Activated B cell treated with CpG ODN at 0.5 μM for 24 hours (primary cell): Measurements from ENCODE around the gene TMEM63B. TPM values are rescaled to one million over a fixed set of nuclear protein-coding genes. Genes with fewer than 3 reads are reported as not detected.
"Not testable (repeated sequence)": the region's sequence is repeated elsewhere in the genome, so short reads cannot be mapped to it uniquely, and the experiment has no call there.

Experiments used
- ATAC-seq: fragments of 200-7000 bp; cut with Tn5 transposase; one replicate; pipeline ENCODE4 v1.10.0; 2021; ENCODE audit warnings: low read depth, mild to moderate bottlenecking, moderate library complexity
- CTCF ChIA-PET: fragments of 350-600 bp; sonication (Branson Sonifier 250); formaldehyde crosslinking; loops from one replicate; lab custom pipeline; 2021; ENCODE audit warnings: antibody characterized with exemption; lab: Charles Lee
- POLR2A ChIA-PET: fragments of 350-600 bp; sonication (Branson Sonifier 250); formaldehyde crosslinking; loops from one replicate; lab custom pipeline; 2021; ENCODE audit warnings: antibody characterized with exemption; lab: Charles Lee
- DNase-seq: peaks from one replicate; pipeline ENCODE4 v3.0.0; 2022
- H3K27ac Mint-ChIP-seq: one replicate; pipeline ENCODE4 v1.8.0; 2020; ENCODE audit warnings: mixed read lengths
- H3K27me3 Mint-ChIP-seq: one replicate; pipeline ENCODE4 v1.8.0; 2021; ENCODE audit warnings: mixed read lengths
- H3K36me3 Mint-ChIP-seq: one replicate; pipeline ENCODE4 v1.8.0; 2021; ENCODE audit warnings: low read depth, mixed read lengths
- H3K4me1 Mint-ChIP-seq: one replicate; pipeline ENCODE4 v1.8.0; 2021; ENCODE audit warnings: mixed read lengths
- H3K4me3 Mint-ChIP-seq: one replicate; pipeline ENCODE4 v1.8.0; 2020; ENCODE audit warnings: mild to moderate bottlenecking, mixed read lengths
- H3K9me3 Mint-ChIP-seq: one replicate; pipeline ENCODE4 v1.8.0; 2020; ENCODE audit warnings: mixed read lengths
- CTCF ChIP-seq: fragments of 200-600 bp; IDR thresholded peaks from one replicate; pipeline ENCODE4 v1.8.0; 2022; ENCODE audit warnings: antibody characterized with exemption, mild to moderate bottlenecking
- intact Hi-C: fragments of 100-400 bp; cut with micrococcal nuclease; formaldehyde crosslinking; loops from one replicate; pipeline ENCODE4 v1.15.1; 2024
- total RNA-seq: library from RNA; stranded (reverse); gene quantifications from 2 replicates; pipeline ENCODE4 v1.2.3, GENCODE V29; 2022

TMEM63B gene
- total RNA-seq, 1 donor from 2014 or later: 13.9 TPM

DNA sequence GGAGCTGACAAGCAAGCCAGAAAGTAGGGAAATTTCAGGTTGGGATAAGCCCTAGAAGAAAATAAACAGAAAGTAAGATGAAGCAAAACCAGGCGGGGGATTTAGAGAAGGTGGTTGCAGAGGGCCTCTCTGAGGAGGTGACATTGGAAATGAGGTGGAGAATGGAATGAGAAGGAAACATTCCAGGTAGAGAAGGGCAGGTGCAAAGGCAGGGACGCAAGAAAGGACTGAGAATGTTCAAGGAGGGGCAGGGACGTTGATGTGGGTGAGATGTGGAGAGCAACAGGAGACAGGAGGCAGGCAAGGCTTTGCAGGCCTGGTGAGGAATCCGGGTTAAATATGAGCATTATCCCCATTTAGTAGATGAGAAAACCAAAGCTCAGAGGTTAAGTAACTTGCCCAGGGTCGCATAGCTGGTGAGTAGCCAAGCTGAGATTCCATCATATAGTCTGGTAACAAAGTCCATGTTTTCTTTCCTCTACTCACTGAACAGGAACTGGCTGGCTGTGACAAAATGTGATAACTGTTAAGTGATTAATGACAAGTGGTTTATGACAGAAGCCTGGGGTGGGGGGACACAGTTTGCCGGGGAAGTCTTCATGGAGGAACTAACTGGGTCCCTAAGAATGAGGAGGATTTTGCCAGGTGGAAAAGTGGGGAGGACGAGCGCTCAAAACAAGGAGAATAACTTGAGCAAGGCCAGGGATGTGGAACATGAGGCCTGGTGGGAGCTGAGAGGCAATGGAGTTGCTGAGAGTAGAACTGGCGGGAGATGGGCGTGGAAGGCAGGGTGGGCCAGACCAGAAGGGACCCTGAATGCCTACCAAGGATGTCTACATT is 32.7 kb upstream of the TMEM63B start:
- DNase-seq: no peak
- Mint-ChIP-seq H3K4me1 (peaks cover 2% of the 10 kb centered on the region), H3K9me3 (no peaks in the 10 kb centered on the region), H3K4me3 (no peak overlapping the region), H3K27ac (no peak overlapping the region), H3K36me3 (peaks cover 22% of the 10 kb centered on the region), H3K27me3 (no peaks in the 10 kb centered on the region)
- intact Hi-C loops: no loop called here
- POLR2A ChIA-PET: no interaction called here
- ATAC-seq: no peak
- no peak for TF ChIP-seq CTCF
- CTCF ChIA-PET: interaction anchor here (0.5 to 3.3 kb wide), 5 partner anchors 9 to 210 kb away, joined by 3 to 25 read pairs (median 3); no protein-coding TSS in a partner anchor

DNA sequence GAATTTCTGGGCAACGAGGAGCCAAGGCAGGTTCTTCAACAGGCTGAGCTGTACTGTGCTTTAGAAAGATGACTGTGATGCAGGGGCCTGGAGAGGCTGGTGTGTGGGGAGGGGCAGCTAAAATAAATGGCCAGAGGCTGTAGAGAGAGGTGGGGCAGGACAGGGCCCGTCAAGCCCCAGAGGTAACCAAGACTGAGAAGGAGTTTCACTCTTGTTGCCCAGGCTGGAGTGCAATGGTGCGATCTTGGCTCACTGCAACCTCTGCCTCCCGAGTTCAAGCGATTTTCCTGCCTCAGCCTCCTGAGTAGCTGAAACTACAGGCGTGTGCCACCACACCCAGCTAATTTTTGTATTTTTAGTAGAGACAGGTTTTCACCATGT is 32.1 kb upstream of the TMEM63B start:
- H3K4me1 Mint-ChIP-seq, H3K4me3 Mint-ChIP-seq, DNase-seq, H3K27me3 Mint-ChIP-seq, ATAC-seq, H3K9me3 Mint-ChIP-seq, H3K27ac Mint-ChIP-seq, intact Hi-C loops: not testable (repeated sequence)
- ChIA-PET POLR2A (interaction anchor here (0.6 kb wide), 1 partner anchor 10 kb away, joined by 8 read pairs; no protein-coding TSS in a partner anchor), CTCF (interaction anchor here (1.4 to 3.3 kb wide), 3 partner anchors 9 to 209 kb away, joined by 3 to 25 read pairs (median 5); no protein-coding TSS in a partner anchor)
- peaks cover 24% of the 10 kb centered on the region for H3K36me3 Mint-ChIP-seq

DNA sequence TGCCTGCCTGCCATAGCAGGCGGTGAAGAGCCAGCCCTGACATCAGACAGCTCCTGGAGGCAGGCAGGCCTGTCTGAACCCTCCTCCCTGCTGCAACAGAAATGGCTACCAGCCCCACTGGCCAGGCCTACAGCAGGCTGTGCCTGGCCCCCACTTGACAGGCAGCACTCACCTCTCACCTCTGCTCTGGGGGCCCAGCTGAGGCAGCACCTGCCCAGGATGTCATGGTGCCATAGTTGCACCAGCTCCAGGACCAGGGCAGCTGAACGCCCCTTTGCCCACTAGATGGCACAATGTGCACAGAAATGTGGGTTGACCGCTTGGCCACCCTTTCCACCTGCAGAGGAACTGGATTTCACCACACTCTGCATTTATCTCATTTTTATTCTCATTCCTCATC is 30.7 kb upstream of the TMEM63B start:
- Mint-ChIP-seq H3K27ac (no peak overlapping the region), H3K4me1 (peaks cover 2% of the 10 kb centered on the region), H3K4me3 (no peak overlapping the region), H3K9me3 (no peaks in the 10 kb centered on the region), H3K27me3 (no peaks in the 10 kb centered on the region), H3K36me3 (peaks cover 35% of the 10 kb centered on the region)
- DNase-seq: peak; percentile 54
- intact Hi-C loops: loop anchor here (1.0 kb wide), 4 partner anchors 30 to 242 kb away; no protein-coding TSS in a partner anchor
- TF ChIP-seq CTCF: no peak
- CTCF ChIA-PET: interaction anchor here (0.6 to 3.3 kb wide), 11 partner anchors 15 to 339 kb away, joined by 3 to 25 read pairs (median 4); no protein-coding TSS in a partner anchor
- POLR2A ChIA-PET: interaction anchor here (0.6 to 0.9 kb wide), 5 partner anchors 31 to 209 kb away, joined by 3 to 5 read pairs (median 3); partner anchors contain the start of genes MRPL14 and TMEM63B
- peak; percentile 96 for ATAC-seq

- ChIA-PET POLR2A (no interaction called here), CTCF (interaction anchor here (0.8 to 2.6 kb wide), 8 partner anchors 23 to 239 kb away, joined by 3 to 18 read pairs (median 4); no protein-coding TSS in a partner anchor)
- ATAC-seq (no peak), DNase-seq (no peak)
- no peaks in the 10 kb centered on the region for H3K27me3 Mint-ChIP-seq
- H3K4me3 Mint-ChIP-seq: no peak overlapping the region
- H3K9me3 Mint-ChIP-seq: no peaks in the 10 kb centered on the region
- peaks cover 2% of the 10 kb centered on the region for H3K4me1 Mint-ChIP-seq
- intact Hi-C loops: no loop called here
- H3K36me3 Mint-ChIP-seq: peaks cover 41% of the 10 kb centered on the region
- no peak overlapping the region for H3K27ac Mint-ChIP-seq
- TF ChIP-seq CTCF: no peak
Observed at GRCh38 chr6:44097782-44098317, 29.5 kb upstream of the TMEM63B start.

- POLR2A ChIA-PET: no interaction called here
- Mint-ChIP-seq H3K4me1 (peaks cover 2% of the 10 kb centered on the region), H3K36me3 (peaks cover 47% of the 10 kb centered on the region), H3K9me3 (no peaks in the 10 kb centered on the region), H3K4me3 (no peak overlapping the region), H3K27ac (no peak overlapping the region), H3K27me3 (no peaks in the 10 kb centered on the region)
- DNase-seq (no peak), ATAC-seq (no peak)
- no peak for TF ChIP-seq CTCF
- CTCF ChIA-PET: no interaction called here
- intact Hi-C loops: no loop called here
Observed at GRCh38 chr6:44099192-44099591, 28.2 kb upstream of the TMEM63B start.
